ENCODE data around the gene DNAJB6. TPM values are rescaled to one million over a fixed set of nuclear protein-coding genes. Genes with fewer than 3 reads are reported as not detected.

Gene DNAJB6
- total RNA-seq, 3 donors from 2014 or later = 73.8 to 136 (median 101) TPM

- peaks cover 7 to 8% of the 10 kb centered on the region in 2 donors for H3K4me1 ChIP-seq
- no peak for DNase-seq (ENCODE audit: low spot score in 2 of 2)
- peak overlapping the region in 1 of 2 donors; percentile 18 for H3K27ac ChIP-seq
- H3K36me3 ChIP-seq = no peaks in the 10 kb centered on the region
- TF ChIP-seq, protein P1, sequence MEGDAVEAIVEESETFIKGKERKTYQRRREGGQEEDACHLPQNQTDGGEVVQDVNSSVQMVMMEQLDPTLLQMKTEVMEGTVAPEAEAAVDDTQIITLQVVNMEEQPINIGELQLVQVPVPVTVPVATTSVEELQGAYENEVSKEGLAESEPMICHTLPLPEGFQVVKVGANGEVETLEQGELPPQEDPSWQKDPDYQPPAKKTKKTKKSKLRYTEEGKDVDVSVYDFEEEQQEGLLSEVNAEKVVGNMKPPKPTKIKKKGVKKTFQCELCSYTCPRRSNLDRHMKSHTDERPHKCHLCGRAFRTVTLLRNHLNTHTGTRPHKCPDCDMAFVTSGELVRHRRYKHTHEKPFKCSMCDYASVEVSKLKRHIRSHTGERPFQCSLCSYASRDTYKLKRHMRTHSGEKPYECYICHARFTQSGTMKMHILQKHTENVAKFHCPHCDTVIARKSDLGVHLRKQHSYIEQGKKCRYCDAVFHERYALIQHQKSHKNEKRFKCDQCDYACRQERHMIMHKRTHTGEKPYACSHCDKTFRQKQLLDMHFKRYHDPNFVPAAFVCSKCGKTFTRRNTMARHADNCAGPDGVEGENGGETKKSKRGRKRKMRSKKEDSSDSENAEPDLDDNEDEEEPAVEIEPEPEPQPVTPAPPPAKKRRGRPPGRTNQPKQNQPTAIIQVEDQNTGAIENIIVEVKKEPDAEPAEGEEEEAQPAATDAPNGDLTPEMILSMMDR (IDR thresholded peaks at IDR 0.05) = no peak
- no peak for TF ChIP-seq POLR2A (IDR thresholded peaks at IDR 0.05)
- TF ChIP-seq POLR2AphosphoS5 (IDR thresholded peaks at IDR 0.05) = no peak
- H3K9me3 ChIP-seq = no peaks in the 10 kb centered on the region
- intact Hi-C loops (cut with DNase I; ENCODE audit: low total_unique reads) = no loop called here
- no peak overlapping the region for H3K4me3 ChIP-seq
- H3K27me3 ChIP-seq = no peaks in the 10 kb centered on the region
Measured at GRCh38 chr7:157352516-157352915, 15.7 kb downstream of the DNAJB6 start.

DNA sequence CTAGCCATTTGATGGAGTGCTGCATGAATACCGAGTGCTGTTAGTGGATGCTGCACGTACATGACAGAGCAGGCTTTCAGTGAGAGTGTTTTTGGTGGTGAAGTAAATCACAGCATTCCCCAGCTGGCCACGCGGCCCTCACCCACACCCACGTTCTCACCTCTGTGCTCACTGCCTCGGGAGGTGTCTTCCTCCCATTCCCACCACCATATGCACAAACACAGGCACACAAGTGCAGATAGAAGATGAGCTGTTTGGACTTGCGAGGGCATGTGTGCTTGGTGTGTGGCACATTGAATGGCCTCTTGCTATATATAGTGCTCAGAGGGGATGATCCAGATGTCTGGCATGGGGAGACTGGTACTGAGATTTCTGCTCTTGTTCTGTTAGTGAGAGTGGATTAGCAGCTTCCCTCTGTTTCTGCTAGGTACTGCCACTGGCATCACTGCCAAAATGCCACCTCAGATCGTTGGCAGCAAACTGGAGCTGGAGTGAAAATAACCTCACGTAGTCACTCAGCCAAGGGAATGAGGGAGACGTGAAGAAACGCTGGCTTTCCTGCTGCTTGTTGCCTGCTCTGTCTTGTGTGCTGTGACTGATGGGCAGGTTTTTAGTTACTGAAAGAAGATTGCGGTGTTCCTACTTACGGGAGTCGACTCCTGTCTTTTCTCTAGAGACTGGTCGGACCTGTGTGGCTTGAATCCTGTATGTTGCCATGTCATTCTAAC is 19.1 kb downstream of the DNAJB6 start:
- Histone ChIP-seq H3K9me3 (no peaks in the 10 kb centered on the region), H3K4me3 (peak overlapping the region in 1 of 3 donors; percentile 32), H3K36me3 (no peaks in the 10 kb centered on the region), H3K27ac (peak overlapping the region; percentile 50 to 68), H3K27me3 (no peaks in the 10 kb centered on the region), H3K4me1 (peaks cover 7 to 8% of the 10 kb centered on the region in 2 donors)
- peak in 1 of 2 donors; percentile 59 for DNase-seq (ENCODE audit: low spot score in 2 of 2)
- TF ChIP-seq, protein P1 (IDR thresholded peaks at IDR 0.05) = no peak
- TF ChIP-seq POLR2A (IDR thresholded peaks at IDR 0.05) (no peak), POLR2AphosphoS5 (IDR thresholded peaks at IDR 0.05) (no peak)
- intact Hi-C loops (cut with DNase I; ENCODE audit: low total_unique reads) = no loop called here

- TF ChIP-seq, protein P1 (IDR thresholded peaks at IDR 0.05) = no peak
- TF ChIP-seq POLR2A (IDR thresholded peaks at IDR 0.05) (no peak), POLR2AphosphoS5 (IDR thresholded peaks at IDR 0.05) (no peak)
- Histone ChIP-seq H3K4me1 (peaks cover 7 to 8% of the 10 kb centered on the region in 2 donors), H3K27ac (peak overlapping the region in 1 of 2 donors; percentile 8), H3K4me3 (no peak overlapping the region), H3K9me3 (no peaks in the 10 kb centered on the region), H3K27me3 (no peaks in the 10 kb centered on the region), H3K36me3 (no peaks in the 10 kb centered on the region)
- no peak for DNase-seq (ENCODE audit: low spot score in 2 of 2)
- intact Hi-C loops (cut with DNase I; ENCODE audit: low total_unique reads) = no loop called here
Measured at GRCh38 chr7:157357129-157358040, 20.6 kb downstream of the DNAJB6 start.

DNA sequence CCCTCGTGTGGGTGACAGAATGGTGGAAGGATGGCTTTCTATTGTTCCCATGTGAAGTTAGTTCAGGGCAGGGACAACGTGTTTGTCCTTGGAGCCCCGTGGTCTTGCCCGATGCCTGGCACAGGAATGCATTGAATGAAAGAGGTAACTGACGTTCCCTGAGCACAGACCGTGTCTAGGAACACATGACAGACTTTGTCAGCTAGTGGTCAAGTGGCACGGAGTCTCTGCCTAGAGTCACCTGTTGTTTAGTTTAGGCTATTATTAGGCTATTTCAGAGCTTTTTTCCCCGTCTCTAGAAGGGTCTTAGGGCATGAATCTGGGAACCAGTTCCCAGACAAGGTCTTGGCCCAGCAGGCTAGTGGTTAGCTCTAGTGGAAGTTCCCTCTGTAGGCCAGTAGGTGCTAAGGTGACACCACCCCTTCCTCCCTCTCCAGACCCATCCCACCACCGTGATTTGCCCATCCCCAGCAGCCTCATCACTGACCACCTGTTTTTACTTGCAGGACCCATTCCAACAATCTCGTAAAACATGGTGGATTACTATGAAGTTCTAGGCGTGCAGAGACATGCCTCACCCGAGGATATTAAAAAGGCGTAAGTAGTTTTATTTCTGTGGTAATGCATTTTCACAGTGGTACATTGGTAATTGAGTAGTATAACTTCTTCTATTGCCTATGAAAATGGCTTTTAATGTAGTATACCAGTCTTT is 21.4 kb downstream of the DNAJB6 start:
- no peaks in the 10 kb centered on the region for H3K36me3 ChIP-seq
- no peaks in the 10 kb centered on the region for H3K9me3 ChIP-seq
- intact Hi-C loops (cut with DNase I; ENCODE audit: low total_unique reads) = no loop called here
- peaks cover 7 to 8% of the 10 kb centered on the region in 2 donors for H3K4me1 ChIP-seq
- TF ChIP-seq, protein P1 (IDR thresholded peaks at IDR 0.05) = no peak
- no peak for TF ChIP-seq POLR2A (IDR thresholded peaks at IDR 0.05)
- no peak for TF ChIP-seq POLR2AphosphoS5 (IDR thresholded peaks at IDR 0.05)
- H3K27me3 ChIP-seq = no peaks in the 10 kb centered on the region
- no peak overlapping the region for H3K4me3 ChIP-seq
- no peak overlapping the region for H3K27ac ChIP-seq
- no peak for DNase-seq (ENCODE audit: low spot score in 2 of 2)
